OCI-LY1 (cell line): ENCODE data around the gene VIT.

Experiments
- H2AFZ ChIP-seq: fragments of 200-600 bp; sonication (generic), shearing (Covaris generic); 2 replicates; pipeline ENCODE4 v1.6.0; 2014; ENCODE audit warnings: antibody characterized with exemption, mild to moderate bottlenecking, low read length
- H3F3A ChIP-seq: fragments of 200-600 bp; sonication (generic), shearing (Covaris generic); 2 replicates; pipeline ENCODE4 v1.6.0; 2014; ENCODE audit warnings: mild to moderate bottlenecking, antibody characterized with exemption, low read length, moderate library complexity; ENCODE audit not compliant: insufficient read depth
- H3K27ac ChIP-seq: fragments of 200-600 bp; sonication (generic); 2 replicates; pipeline ENCODE4 v1.5.1; 2014; ENCODE audit warnings: low read length, mixed run types, mild to moderate bottlenecking, low read depth; ENCODE audit not compliant: poor library complexity, severe bottlenecking
- H3K27me3 ChIP-seq: fragments of 200-600 bp; sonication (generic); 2 replicates; pipeline ENCODE4 v1.6.0; 2014; ENCODE audit warnings: antibody characterized with exemption, mild to moderate bottlenecking, low read length, moderate library complexity; ENCODE audit not compliant: insufficient read depth
- H3K36me3 ChIP-seq: fragments of 200-600 bp; sonication (generic); 2 replicates; pipeline ENCODE4 v1.6.1; 2014; ENCODE audit warnings: mild to moderate bottlenecking, antibody characterized with exemption, low read length, moderate library complexity, mixed read lengths; ENCODE audit not compliant: insufficient read depth
- H3K4me1 ChIP-seq: fragments of 200-600 bp; sonication (generic); 2 replicates; pipeline ENCODE4 v1.5.1; 2014; ENCODE audit warnings: mild to moderate bottlenecking, low read length, moderate library complexity; ENCODE audit not compliant: insufficient read depth, severe bottlenecking
- H3K4me2 ChIP-seq: fragments of 200-600 bp; sonication (generic), shearing (Covaris generic); 2 replicates; pipeline ENCODE4 v1.6.1; 2014; ENCODE audit warnings: low read length
- H3K4me3 ChIP-seq: fragments of 200-600 bp; sonication (generic); 2 replicates; pipeline ENCODE4 v1.5.1; 2014; ENCODE audit warnings: low read length, low read depth, mild to moderate bottlenecking, mixed read lengths; ENCODE audit not compliant: poor library complexity, severe bottlenecking
- H3K79me2 ChIP-seq: fragments of 200-600 bp; shearing (Covaris generic); 2 replicates; pipeline ENCODE4 v1.6.1; 2016; ENCODE audit warnings: mixed run types, low read length, mixed read lengths; ENCODE audit not compliant: insufficient read depth
- H3K9ac ChIP-seq: fragments of 200-600 bp; sonication (generic), shearing (Covaris generic); 2 replicates; pipeline ENCODE4 v1.6.1; 2014; ENCODE audit warnings: mild to moderate bottlenecking, low read length, mixed read lengths
- H3K9me2 ChIP-seq: fragments of 200-600 bp; sonication (generic), shearing (Covaris generic); 2 replicates; pipeline ENCODE4 v1.6.1; 2014; ENCODE audit warnings: low read depth, mild to moderate bottlenecking, low read length, mixed read lengths
- H3K9me3 ChIP-seq: fragments of 200-600 bp; shearing (Covaris generic); 2 replicates; pipeline ENCODE4 v1.6.1; 2014; ENCODE audit warnings: low read length, mixed read lengths
- H4K20me1 ChIP-seq: fragments of 200-600 bp; sonication (generic), shearing (Covaris generic); 2 replicates; pipeline ENCODE4 v1.6.0; 2016; ENCODE audit warnings: mild to moderate bottlenecking, low read length; ENCODE audit not compliant: insufficient read depth
- CTCF ChIP-seq: fragments of 200-600 bp; sonication (generic), shearing (Covaris generic); IDR thresholded peaks from 2 replicates; pipeline ENCODE4 v1.5.1; 2017; ENCODE audit warnings: mild to moderate bottlenecking, antibody characterized with exemption, low read length, moderate library complexity, mixed read lengths
- EZH2 ChIP-seq: fragments of 200-600 bp; sonication (generic), shearing (Covaris generic); IDR thresholded peaks from 2 replicates; pipeline ENCODE4 v1.8.0; 2017; ENCODE audit warnings: borderline replicate concordance, mixed run types, mild to moderate bottlenecking, antibody characterized with exemption, low read length, moderate library complexity, mixed read lengths

Gene VIT

GRCh38 chr2:36812196-36812595, 115.7 kb downstream of the VIT start:
- Histone ChIP-seq H3K27ac (no peak overlapping the region), H4K20me1 (no peaks in the 10 kb centered on the region), H3K27me3 (0 out of 2 replicates have a peak, but pooled peaks cover under 1% of the 10 kb centered on the region), H3K9ac (no peak overlapping the region), H3K36me3 (no peaks in the 10 kb centered on the region), H3K4me2 (no peak overlapping the region), H3K9me3 (no peaks in the 10 kb centered on the region), H3K4me3 (no peak overlapping the region), H3K9me2 (no peaks in the 10 kb centered on the region), H2AFZ (no peak overlapping the region), H3F3A (no peaks in the 10 kb centered on the region), H3K4me1 (no peaks in the 10 kb centered on the region), H3K79me2 (no peaks in the 10 kb centered on the region)
- no peak for TF ChIP-seq EZH2
- peak; percentile 44 for TF ChIP-seq CTCF

- H3K9ac ChIP-seq, result no peak overlapping the region
- no peak overlapping the region for H3K27ac ChIP-seq
- TF ChIP-seq CTCF (no peak), EZH2 (no peak)
Measured at GRCh38 chr2:36818542-36818941, 122.0 kb downstream of the VIT start.

GRCh38 chr2:36819095-36819711, 122.7 kb downstream of the VIT start:
- Histone ChIP-seq H4K20me1 (no peaks in the 10 kb centered on the region), H3K9me2 (no peaks in the 10 kb centered on the region), H3K9me3 (no peaks in the 10 kb centered on the region), H3K27me3 (no peaks in the 10 kb centered on the region), H3F3A (no peaks in the 10 kb centered on the region), H3K4me2 (no peak overlapping the region), H3K9ac (no peak overlapping the region), H3K79me2 (no peaks in the 10 kb centered on the region), H3K4me1 (no peaks in the 10 kb centered on the region), H2AFZ (no peak overlapping the region), H3K4me3 (no peak overlapping the region), H3K27ac (no peak overlapping the region), H3K36me3 (no peaks in the 10 kb centered on the region)
- TF ChIP-seq EZH2 (no peak), CTCF (peak; percentile 52; the same call in 1 of the 2 replicates)

More at GRCh38 chr2:36818542-36818941, 122.0 kb downstream of the VIT start:
- Histone ChIP-seq H3K4me1 (no peaks in the 10 kb centered on the region), H3K4me3 (no peak overlapping the region), H3F3A (no peaks in the 10 kb centered on the region), H3K27me3 (no peaks in the 10 kb centered on the region), H4K20me1 (no peaks in the 10 kb centered on the region), H3K79me2 (no peaks in the 10 kb centered on the region), H3K9me3 (no peaks in the 10 kb centered on the region), H3K9me2 (no peaks in the 10 kb centered on the region), H3K36me3 (no peaks in the 10 kb centered on the region), H3K4me2 (no peak overlapping the region), H2AFZ (no peak overlapping the region)
